HCT116 (cell line): ENCODE results near the gene S1PR3. TPM values are rescaled to one million over a fixed set of nuclear protein-coding genes. Genes with fewer than 3 reads are reported as not detected.

ENCODE experiments used
- ATAC-seq: fragments of 200-7000 bp; cut with Tn5 transposase; 2 replicates; pipeline ENCODE4 v1.9.1; 2020; ENCODE audit warnings: mild to moderate bottlenecking, moderate library complexity
- BruUV-seq: library from RNA; stranded (reverse); fragments of 400-500 nt; replicated peaks from 2 replicates; lab custom pipeline; 2021; lab: Mats Ljungman, UMichigan
- CTCF ChIA-PET: fragments of 300-600 bp; sonication (Branson Sonifier 250); formaldehyde crosslinking; loops from one replicate; lab custom pipeline; 2021; ENCODE audit warnings: antibody characterized with exemption; lab: Charles Lee
- POLR2A ChIA-PET: fragments of 300-600, 350-600 bp; sonication (Branson Sonifier 250); formaldehyde crosslinking; loops from one replicate; lab custom pipeline; 2021; ENCODE audit warnings: antibody characterized with exemption; lab: Charles Lee
- RAD21 ChIA-PET, 2 experiments: fragments of 300-600 bp; sonication (Branson Sonifier 250); formaldehyde crosslinking; loops; one replicate each; lab custom pipeline; 2023; ENCODE audit warnings: low total read pairs in 2 of 2; ENCODE audit not compliant: uncharacterized antibody in 2 of 2, unreplicated experiment in 2 of 2, low non-redundant PET in 1 of 2; lab: Charles Lee
- DNase-seq: peaks from one replicate; pipeline ENCODE4 v3.0.0-alpha.2; 2010; ENCODE audit warnings: low read depth, low spot score
- H2AFZ ChIP-seq: fragments of 200-600 bp; shearing (Covaris generic), sonication (generic); 2 replicates; pipeline ENCODE4 v1.6.1; 2017; ENCODE audit warnings: low read depth, mixed run types, mixed read lengths, antibody characterized with exemption, low read length; ENCODE audit not compliant: poor library complexity, severe bottlenecking
- H3K27ac ChIP-seq: 2 replicates; pipeline ENCODE4 v1.5.1; 2012; ENCODE audit warnings: low read depth, low read length
- H3K27me3 ChIP-seq: fragments of 200-600 bp; sonication (generic); 2 replicates; pipeline ENCODE4 v1.6.1; 2016; ENCODE audit warnings: mixed run types, low read length, mixed read lengths; ENCODE audit not compliant: insufficient read depth
- H3K36me3 ChIP-seq, 2 experiments: fragments of 200-500 bp in 1 of 2; fragments of 200-600 bp in 1 of 2; sonication (Bioruptor generic) in 1 of 2; sonication (generic) in 1 of 2; 2 replicates each; pipeline versions ENCODE4 v1.5.1 to v1.6.1; 2014 to 2016; ENCODE audit warnings: low read length in 2 of 2, inconsistent platforms in 1 of 2, mixed read lengths in 1 of 2, mixed run types in 1 of 2; ENCODE audit not compliant: insufficient read depth in 2 of 2, control insufficient read depth in 1 of 2
- H3K4me1 ChIP-seq, 2 experiments: fragments of 200-600 bp in 1 of 2; sonication (generic) in 1 of 2; 2 replicates each; pipeline versions ENCODE4 v1.5.1 to v1.6.1; 2012 to 2017; ENCODE audit warnings: low read length in 2 of 2, inconsistent platforms in 1 of 2, mild to moderate bottlenecking in 1 of 2, mixed read lengths in 1 of 2, mixed run types in 1 of 2, moderate library complexity in 1 of 2; ENCODE audit not compliant: insufficient read depth in 2 of 2, control insufficient read depth in 1 of 2
- H3K4me2 ChIP-seq: fragments of 200-600 bp; sonication (generic); 2 replicates; pipeline ENCODE4 v1.6.1; 2017; ENCODE audit warnings: mixed run types, low read length, mixed read lengths
- H3K4me3 ChIP-seq, 2 experiments: fragments of 200-600 bp in 1 of 2; sonication (generic) in 1 of 2; replicated peaks in 1 of 2; 2 replicates each; pipeline ENCODE4 v1.5.1; 2011 to 2016; ENCODE audit warnings: low read length in 2 of 2, control low read depth in 1 of 2, low read depth in 1 of 2, mild to moderate bottlenecking in 1 of 2, mixed read lengths in 1 of 2, mixed run types in 1 of 2
- H3K79me2 ChIP-seq: fragments of 200-600 bp; sonication (generic); 2 replicates; pipeline ENCODE4 v1.6.1; 2017; ENCODE audit warnings: mild to moderate bottlenecking, mixed run types, low read length, moderate library complexity, mixed read lengths; ENCODE audit not compliant: insufficient read depth
- H3K9ac ChIP-seq: fragments of 200-600 bp; sonication (generic); 2 replicates; pipeline ENCODE4 v1.6.1; 2016; ENCODE audit warnings: low read length, mixed read lengths
- H3K9me2 ChIP-seq: fragments of 200-600 bp; sonication (generic), shearing (Covaris generic); 2 replicates; pipeline ENCODE4 v1.6.1; 2017; ENCODE audit warnings: mixed run types, mild to moderate bottlenecking, moderate library complexity; ENCODE audit not compliant: insufficient read depth
- H3K9me3 ChIP-seq, 2 experiments: fragments of 200-500 bp in 1 of 2; fragments of 200-600 bp in 1 of 2; sonication (Bioruptor generic) in 1 of 2; sonication (generic) in 1 of 2; 2 replicates each; pipeline ENCODE4 v1.6.1; 2014 to 2017; ENCODE audit warnings: low read length in 2 of 2, mixed read lengths in 2 of 2, inconsistent platforms in 1 of 2, low read depth in 1 of 2, mild to moderate bottlenecking in 1 of 2, mixed run types in 1 of 2, moderate library complexity in 1 of 2; ENCODE audit not compliant: control insufficient read depth in 1 of 2, insufficient read depth in 1 of 2
- H4K20me1 ChIP-seq: fragments of 200-600 bp; sonication (generic), shearing (Covaris generic); 2 replicates; pipeline ENCODE4 v1.6.1; 2017; ENCODE audit warnings: mixed run types, mild to moderate bottlenecking, moderate library complexity; ENCODE audit not compliant: insufficient read depth
- CBX3 ChIP-seq: IDR thresholded peaks from 2 replicates; pipeline ENCODE4 v1.6.1; 2012; ENCODE audit warnings: low read depth
- ELF1 ChIP-seq: IDR thresholded peaks from 2 replicates; pipeline ENCODE4 v1.6.1; 2012; ENCODE audit warnings: low read depth, borderline replicate concordance
- REST ChIP-seq: IDR thresholded peaks from 2 replicates; pipeline ENCODE4 v1.6.1; 2012; ENCODE audit warnings: low read depth
- ZFX ChIP-seq: fragments of 450-650 bp; IDR thresholded peaks from 2 replicates; pipeline ENCODE4 v1.6.1; 2017
- intact Hi-C: fragments of 100-400 bp; cut with micrococcal nuclease; formaldehyde crosslinking; loops from 2 replicates; pipeline ENCODE4 v1.10.0; 2022
- total RNA-seq: library from RNA; stranded (reverse); gene quantifications from one replicate; pipeline ENCODE4 v1.2.1, GENCODE V29; 2021; ENCODE audit not compliant: unreplicated experiment
- TF ChIP-seq, protein P1 (sequence below): IDR thresholded peaks from 2 replicates; pipeline ENCODE4 v1.6.1; 2012

The S1PR3 gene
- total RNA-seq, 1 experiment from 2014 or later, result 0.07 TPM

DNA sequence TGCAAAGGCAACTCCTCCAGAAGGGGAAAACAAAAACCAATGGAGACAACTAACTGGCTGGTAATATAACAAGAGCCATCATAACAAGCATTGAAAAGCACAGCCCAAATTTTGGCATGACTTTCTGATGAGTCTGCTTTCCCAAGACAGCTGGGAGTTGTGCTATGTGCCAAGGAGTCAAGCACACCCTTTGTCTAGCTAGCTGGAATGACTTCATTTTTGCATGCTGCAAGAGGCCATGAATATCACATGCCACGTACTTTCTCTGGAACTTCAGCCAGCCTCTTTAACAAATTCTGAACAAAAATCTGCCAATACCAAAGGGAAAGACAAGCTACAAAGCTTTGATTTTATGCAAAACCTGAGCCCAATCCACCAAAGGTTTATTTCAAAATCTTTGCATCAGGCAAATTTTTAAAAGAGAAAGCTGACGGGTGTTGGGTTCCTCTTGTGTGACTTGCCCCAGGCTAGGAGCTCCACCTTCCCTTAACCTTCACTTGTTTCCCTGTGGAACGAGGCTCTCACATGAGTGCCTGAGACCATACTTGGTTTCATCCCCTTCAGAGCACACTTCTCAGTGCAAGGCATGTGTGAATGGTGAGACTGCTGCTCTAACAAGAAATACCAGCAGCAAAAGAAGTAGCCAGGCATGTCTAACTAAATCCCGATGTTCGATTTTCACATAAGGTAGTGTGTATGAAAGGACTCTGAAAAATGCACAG, 47.3 kb downstream of the S1PR3 start:
- ChIA-PET CTCF (no interaction called here), RAD21 (no interaction called here), POLR2A (no interaction called here)
- Histone ChIP-seq H3K27ac (no peak overlapping the region), H3K4me2 (no peak overlapping the region), H3K4me3 (no peak overlapping the region), H2AFZ (no peak overlapping the region), H3K27me3 (no peaks in the 10 kb centered on the region; the same call in 1 of the 2 replicates), H3K9me2 (no peaks in the 10 kb centered on the region), H4K20me1 (no peaks in the 10 kb centered on the region), H3K9ac (no peak overlapping the region), H3K79me2 (no peaks in the 10 kb centered on the region), H3K4me1 (no peaks in the 10 kb centered on the region), H3K36me3 (no peaks in the 10 kb centered on the region), H3K9me3 (no peaks in the 10 kb centered on the region)
- no TSS peak for BruUV-seq
- ATAC-seq, result no peak
- TF ChIP-seq REST (no peak), CBX3 (no peak)
- TF ChIP-seq, protein P1, sequence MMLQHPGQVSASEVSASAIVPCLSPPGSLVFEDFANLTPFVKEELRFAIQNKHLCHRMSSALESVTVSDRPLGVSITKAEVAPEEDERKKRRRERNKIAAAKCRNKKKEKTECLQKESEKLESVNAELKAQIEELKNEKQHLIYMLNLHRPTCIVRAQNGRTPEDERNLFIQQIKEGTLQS, result no peak
- no peak for DNase-seq
- intact Hi-C loops, result loop anchor here (10.0 kb wide), 1 partner anchor 236 kb away; no protein-coding TSS in a partner anchor

DNA sequence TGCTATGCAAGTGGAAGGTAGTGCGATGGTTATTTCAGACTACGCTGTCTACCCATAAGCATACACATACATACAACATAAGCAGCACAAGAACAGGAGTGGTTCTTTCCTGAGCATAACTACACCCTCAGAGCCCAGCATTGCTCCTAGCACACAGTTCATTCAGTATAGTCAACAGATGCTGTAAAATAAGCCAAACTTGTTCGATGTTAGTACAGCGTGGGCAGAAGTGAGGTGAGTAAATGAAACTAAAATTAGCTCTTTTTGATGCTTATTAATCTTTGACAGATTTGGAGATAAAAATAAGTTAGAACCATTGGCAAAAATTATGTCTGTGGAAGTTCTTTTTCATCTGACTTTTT, 47.8 kb downstream of the S1PR3 start:
- no peak overlapping the region for H2AFZ ChIP-seq
- H3K79me2 ChIP-seq, result no peaks in the 10 kb centered on the region

More for the DNA sequence above, 47.8 kb downstream of the S1PR3 start:
- Histone ChIP-seq H3K27me3 (no peaks in the 10 kb centered on the region; the same call in 1 of the 2 replicates), H3K4me2 (no peak overlapping the region), H4K20me1 (no peaks in the 10 kb centered on the region), H3K4me1 (no peaks in the 10 kb centered on the region), H3K9me3 (no peaks in the 10 kb centered on the region), H3K9ac (no peak overlapping the region), H3K27ac (no peak overlapping the region), H3K9me2 (no peaks in the 10 kb centered on the region), H3K4me3 (no peak overlapping the region), H3K36me3 (no peaks in the 10 kb centered on the region)
- ChIA-PET CTCF (no interaction called here), POLR2A (no interaction called here), RAD21 (no interaction called here)
- ATAC-seq (no peak), DNase-seq (no peak)
- TF ChIP-seq ELF1, result no peak
- no peak for TF ChIP-seq ZFX
- TF ChIP-seq REST, result no peak
- intact Hi-C loops, result loop anchor here (10.0 kb wide), 1 partner anchor 236 kb away; no protein-coding TSS in a partner anchor
- BruUV-seq, result no TSS peak
